Activated CD4-positive, alpha-beta memory T cell treated with anti-CD3 and anti-CD28 coated beads, Interleukin-2, amount 10 ng/mL, durations not matched to agents 7 days and 5 days (primary cell): Measurements from ENCODE around the gene ANKHD1. TPM values are rescaled to one million over a fixed set of nuclear protein-coding genes. Genes with fewer than 3 reads are reported as not detected.
"Not testable (repeated sequence)": the region's sequence is repeated elsewhere in the genome, so short reads cannot be mapped to it uniquely, and the experiment has no call there.

Experiments used
- CTCF ChIA-PET: fragments of 350-600 bp; sonication (Branson Sonifier 250); formaldehyde crosslinking; loops from one replicate; lab custom pipeline; 2021; ENCODE audit warnings: antibody characterized with exemption, inconsistent platforms; lab: Charles Lee
- POLR2A ChIA-PET: fragments of 350-600 bp; sonication (Branson Sonifier 250); formaldehyde crosslinking; loops from one replicate; lab custom pipeline; 2021; ENCODE audit warnings: antibody characterized with exemption; lab: Charles Lee
- DNase-seq: peaks from one replicate; pipeline ENCODE4 v3.0.0-alpha.2; 2020
- H3K27ac Mint-ChIP-seq: one replicate; pipeline ENCODE4 v1.8.0; 2021; ENCODE audit warnings: mild to moderate bottlenecking, mixed read lengths
- H3K27me3 Mint-ChIP-seq: one replicate; pipeline ENCODE4 v1.8.0; 2021; ENCODE audit warnings: mixed read lengths
- H3K36me3 Mint-ChIP-seq: one replicate; pipeline ENCODE4 v1.8.0; 2021; ENCODE audit warnings: low read depth, mixed read lengths
- H3K4me1 Mint-ChIP-seq: one replicate; pipeline ENCODE4 v1.8.0; 2021; ENCODE audit warnings: mixed read lengths
- H3K4me3 Mint-ChIP-seq: one replicate; pipeline ENCODE4 v1.8.0; 2021; ENCODE audit warnings: mild to moderate bottlenecking, mixed read lengths
- H3K9me3 Mint-ChIP-seq: one replicate; pipeline ENCODE4 v1.8.0; 2021; ENCODE audit warnings: mixed read lengths
- total RNA-seq, 2 experiments: library from RNA; stranded (reverse); gene quantifications; one replicate each; pipeline ENCODE4 v1.2.3, GENCODE V29; 2021

Gene ANKHD1
- total RNA-seq, 2 experiments from 2014 or later = 109 to 122 TPM

DNA sequence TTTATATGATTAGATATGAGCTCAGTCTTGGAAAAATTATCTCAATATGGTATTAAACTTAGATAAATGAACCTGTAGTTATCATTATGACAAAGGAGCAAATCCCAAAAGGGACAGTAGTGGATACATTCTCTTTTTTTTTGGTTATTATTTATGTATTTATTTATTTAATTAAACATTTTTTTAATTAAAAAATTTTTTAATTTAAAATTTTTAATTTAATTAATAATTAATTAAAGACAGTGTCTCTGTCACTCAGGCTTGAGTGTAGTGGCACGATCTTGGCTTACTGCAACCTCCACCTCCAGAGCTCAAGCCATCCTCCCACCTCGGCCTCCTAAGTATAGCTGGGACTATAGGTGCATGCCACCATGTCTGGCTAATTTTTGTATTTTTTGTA is 15.6 kb downstream of the ANKHD1 start:
- CTCF ChIA-PET = interaction anchor here (0.7 to 1.1 kb wide), 2 partner anchors 21 to 56 kb away, joined by 3 to 6 read pairs; no protein-coding TSS in a partner anchor
- POLR2A ChIA-PET = interaction anchor here (1.2 kb wide), 1 partner anchor 12 kb away, joined by 3 read pairs; no protein-coding TSS in a partner anchor
- peaks cover 24% of the 10 kb centered on the region for H3K4me1 Mint-ChIP-seq
- no peak overlapping the region for H3K27ac Mint-ChIP-seq
- DNase-seq = no peak
- H3K4me3 Mint-ChIP-seq = no peak overlapping the region
- H3K36me3 Mint-ChIP-seq = peaks cover 38% of the 10 kb centered on the region
- no peaks in the 10 kb centered on the region for H3K27me3 Mint-ChIP-seq
- no peaks in the 10 kb centered on the region for H3K9me3 Mint-ChIP-seq

GRCh38 chr5:140418862-140419520 is 17.4 kb downstream of the ANKHD1 start:
- Mint-ChIP-seq H3K36me3 (peaks cover 30% of the 10 kb centered on the region), H3K9me3 (no peaks in the 10 kb centered on the region), H3K27ac (no peak overlapping the region), H3K27me3 (no peaks in the 10 kb centered on the region), H3K4me3 (no peak overlapping the region), H3K4me1 (peaks cover 21% of the 10 kb centered on the region)
- POLR2A ChIA-PET = no interaction called here
- no peak for DNase-seq
- CTCF ChIA-PET = interaction anchor here (0.6 to 1.4 kb wide), 4 partner anchors 74 to 1118 kb away, joined by 3 to 5 read pairs (median 4); no protein-coding TSS in a partner anchor

DNA sequence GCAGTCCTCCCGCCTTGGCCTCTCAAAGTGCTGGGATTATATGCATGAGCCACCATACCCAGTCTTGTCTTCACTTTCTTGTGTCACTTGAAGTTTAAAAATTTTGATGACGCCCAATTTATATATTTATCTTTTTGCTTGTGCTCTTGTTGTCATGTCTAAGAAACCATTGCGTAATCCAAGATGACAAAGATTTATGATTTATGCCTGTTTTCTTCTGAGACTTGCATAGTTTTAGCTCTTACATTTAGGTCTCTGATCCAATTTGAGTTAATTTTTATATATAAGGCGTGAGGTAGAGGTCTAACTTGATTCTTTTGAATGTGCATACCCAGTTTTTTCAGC is 18.6 kb downstream of the ANKHD1 start:
- DNase-seq = no peak
- H3K9me3 Mint-ChIP-seq = no peaks in the 10 kb centered on the region
- H3K4me1 Mint-ChIP-seq = peaks cover 21% of the 10 kb centered on the region
- no peak overlapping the region for H3K27ac Mint-ChIP-seq
- CTCF ChIA-PET = interaction anchor here (1.4 kb wide), 1 partner anchor 75 kb away, joined by 3 read pairs; no protein-coding TSS in a partner anchor
- no peaks in the 10 kb centered on the region for H3K27me3 Mint-ChIP-seq
- POLR2A ChIA-PET = no interaction called here
- no peak overlapping the region for H3K4me3 Mint-ChIP-seq
- H3K36me3 Mint-ChIP-seq = peaks cover 28% of the 10 kb centered on the region

GRCh38 chr5:140420665-140421361 is 19.2 kb downstream of the ANKHD1 start:
- peaks cover 29% of the 10 kb centered on the region for H3K36me3 Mint-ChIP-seq
- POLR2A ChIA-PET = interaction anchor here (0.8 kb wide), 1 partner anchor 48 kb away, joined by 3 read pairs; no protein-coding TSS in a partner anchor
- no peak overlapping the region for H3K27ac Mint-ChIP-seq
- CTCF ChIA-PET = interaction anchor here (1.4 kb wide), 1 partner anchor 75 kb away, joined by 3 read pairs; no protein-coding TSS in a partner anchor
- H3K4me3 Mint-ChIP-seq = no peak overlapping the region
- peaks cover 21% of the 10 kb centered on the region for H3K4me1 Mint-ChIP-seq
- no peak for DNase-seq
- H3K27me3 Mint-ChIP-seq = no peaks in the 10 kb centered on the region
- no peaks in the 10 kb centered on the region for H3K9me3 Mint-ChIP-seq

- H3K27me3 Mint-ChIP-seq, H3K9me3 Mint-ChIP-seq, DNase-seq, CTCF ChIA-PET, H3K4me3 Mint-ChIP-seq, H3K27ac Mint-ChIP-seq: not testable (repeated sequence)
- POLR2A ChIA-PET = interaction anchor here (0.8 kb wide), 1 partner anchor 48 kb away, joined by 3 read pairs; no protein-coding TSS in a partner anchor
- peaks cover 27% of the 10 kb centered on the region for H3K36me3 Mint-ChIP-seq
- peaks cover 21% of the 10 kb centered on the region for H3K4me1 Mint-ChIP-seq
Observed at GRCh38 chr5:140421375-140421774, 19.7 kb downstream of the ANKHD1 start.

- H3K36me3 Mint-ChIP-seq = peaks cover 27% of the 10 kb centered on the region
- H3K27me3 Mint-ChIP-seq = no peaks in the 10 kb centered on the region
- CTCF ChIA-PET = no interaction called here
Observed at GRCh38 chr5:140423609-140424008, 22.0 kb downstream of the ANKHD1 start.

DNA sequence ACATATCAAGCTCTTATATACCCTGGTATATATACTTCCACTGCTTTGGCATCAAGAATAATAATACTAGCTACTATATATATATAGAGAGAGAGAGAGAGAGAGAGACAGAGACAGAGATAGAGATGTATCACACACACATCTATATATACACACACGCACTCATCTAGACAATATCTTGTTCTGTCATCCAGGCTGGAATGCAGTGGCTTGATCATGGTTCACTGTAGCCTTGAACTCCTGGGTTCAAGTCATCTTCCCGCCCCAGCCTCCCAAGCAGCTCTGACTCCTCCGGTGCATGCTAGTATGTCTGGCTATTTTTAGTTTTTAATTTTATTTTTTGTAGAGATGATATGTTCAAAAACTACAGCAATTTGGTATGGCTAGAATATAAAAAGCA is 22.5 kb downstream of the ANKHD1 start:
- ChIA-PET POLR2A (interaction anchor here (0.9 to 1.3 kb wide), 2 partner anchors 9 to 22 kb away, joined by 3 read pairs; no protein-coding TSS in a partner anchor), CTCF (no interaction called here)
- Mint-ChIP-seq H3K36me3 (peaks cover 27% of the 10 kb centered on the region), H3K4me3 (no peak overlapping the region), H3K27ac (no peak overlapping the region), H3K9me3 (no peaks in the 10 kb centered on the region), H3K27me3 (no peaks in the 10 kb centered on the region), H3K4me1 (peaks cover 16% of the 10 kb centered on the region)
- no peak for DNase-seq

More at GRCh38 chr5:140423609-140424008, 22.0 kb downstream of the ANKHD1 start:
- POLR2A ChIA-PET = interaction anchor here (0.9 to 1.3 kb wide), 2 partner anchors 8 to 21 kb away, joined by 3 read pairs; no protein-coding TSS in a partner anchor
- no peak overlapping the region for H3K27ac Mint-ChIP-seq
- H3K4me1 Mint-ChIP-seq = peaks cover 19% of the 10 kb centered on the region
- no peak overlapping the region for H3K4me3 Mint-ChIP-seq
- DNase-seq = no peak
- no peaks in the 10 kb centered on the region for H3K9me3 Mint-ChIP-seq

- POLR2A ChIA-PET, CTCF ChIA-PET, H3K36me3 Mint-ChIP-seq: not testable (repeated sequence)
Observed at GRCh38 chr5:140427726-140428125, 26.1 kb downstream of the ANKHD1 start.

DNA sequence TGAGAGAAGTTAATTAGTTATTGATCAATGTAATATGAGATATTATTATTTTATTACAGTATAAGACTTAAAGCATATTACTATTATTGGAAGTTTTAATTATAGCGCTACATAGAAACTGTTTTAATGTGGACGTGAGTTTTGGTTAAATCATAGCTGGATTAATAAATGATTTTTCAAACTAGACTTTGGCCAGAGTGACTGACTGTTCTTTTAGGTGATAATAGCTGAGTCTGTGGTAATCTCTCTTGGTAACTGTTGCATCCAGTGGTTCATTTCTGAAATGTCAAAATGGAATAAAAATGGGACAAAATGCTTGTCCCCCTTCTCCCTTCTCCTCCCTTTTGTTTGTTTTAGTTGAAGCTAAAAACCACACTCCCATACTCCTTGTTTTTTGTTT is 28.1 kb downstream of the ANKHD1 start:
- no peaks in the 10 kb centered on the region for H3K9me3 Mint-ChIP-seq
- ChIA-PET CTCF (interaction anchor here (1.4 kb wide), 1 partner anchor 190 kb away, joined by 4 read pairs; no protein-coding TSS in a partner anchor), POLR2A (interaction anchor here (1.1 to 1.4 kb wide), 2 partner anchors 13 to 28 kb away, joined by 3 read pairs; partner anchors contain the start of gene ANKHD1)
- no peak for DNase-seq
- H3K27me3 Mint-ChIP-seq = no peaks in the 10 kb centered on the region
- H3K36me3 Mint-ChIP-seq = peaks cover 9% of the 10 kb centered on the region
- no peak overlapping the region for H3K4me3 Mint-ChIP-seq
- H3K4me1 Mint-ChIP-seq = peaks cover 2% of the 10 kb centered on the region
- H3K27ac Mint-ChIP-seq = no peak overlapping the region

More at GRCh38 chr5:140427726-140428125, 26.1 kb downstream of the ANKHD1 start:
- not testable (repeated sequence) for H3K9me3 Mint-ChIP-seq, H3K27ac Mint-ChIP-seq, H3K27me3 Mint-ChIP-seq, H3K4me3 Mint-ChIP-seq, H3K4me1 Mint-ChIP-seq, DNase-seq

GRCh38 chr5:140432212-140432611 is 30.6 kb downstream of the ANKHD1 start:
- Mint-ChIP-seq H3K4me1 (peaks cover 2% of the 10 kb centered on the region), H3K4me3 (no peak overlapping the region), H3K9me3 (no peaks in the 10 kb centered on the region), H3K27ac (no peak overlapping the region), H3K27me3 (no peaks in the 10 kb centered on the region), H3K36me3 (peaks cover 12% of the 10 kb centered on the region)
- CTCF ChIA-PET = no interaction called here
- POLR2A ChIA-PET = no interaction called here
- DNase-seq = no peak

GRCh38 chr5:140432916-140433315 is 31.3 kb downstream of the ANKHD1 start:
- Mint-ChIP-seq H3K4me1 (peaks cover 2% of the 10 kb centered on the region), H3K27ac (no peak overlapping the region), H3K27me3 (no peaks in the 10 kb centered on the region), H3K9me3 (no peaks in the 10 kb centered on the region), H3K4me3 (no peak overlapping the region), H3K36me3 (peaks cover 15% of the 10 kb centered on the region)
- DNase-seq = no peak
- ChIA-PET CTCF (no interaction called here), POLR2A (no interaction called here)

- peaks cover 60% of the 10 kb centered on the region for H3K36me3 Mint-ChIP-seq
- H3K4me3 Mint-ChIP-seq, H3K9me3 Mint-ChIP-seq, CTCF ChIA-PET, H3K4me1 Mint-ChIP-seq, DNase-seq, H3K27ac Mint-ChIP-seq, POLR2A ChIA-PET, H3K27me3 Mint-ChIP-seq: not testable (repeated sequence)
Observed at GRCh38 chr5:140457368-140457767, 55.7 kb downstream of the ANKHD1 start.
